OCI-LY7 (cell line): ENCODE measurements around the gene TMEM231. TPM values are rescaled to one million over a fixed set of nuclear protein-coding genes. Genes with fewer than 3 reads are reported as not detected.

Experiments used
- BruUV-seq: library from RNA; stranded (reverse); fragments of 400-500 nt; replicated peaks from 2 replicates; lab custom pipeline; 2021; lab: Mats Ljungman, UMichigan
- CTCF ChIA-PET: fragments of 300-600 bp; sonication (Branson Sonifier 250); formaldehyde crosslinking; loops from one replicate; lab custom pipeline; 2022; ENCODE audit warnings: antibody characterized with exemption; ENCODE audit not compliant: unreplicated experiment; lab: Charles Lee
- POLR2A ChIA-PET: fragments of 300-600 bp; sonication (Branson Sonifier 250); formaldehyde crosslinking; loops from one replicate; lab custom pipeline; 2022; ENCODE audit warnings: antibody characterized with exemption; lab: Charles Lee
- DNase-seq: peaks from one replicate; pipeline ENCODE4 v3.0.0-alpha.2; 2015; ENCODE audit warnings: low spot score
- H2AFZ ChIP-seq: fragments of 200-600 bp; sonication (generic), shearing (Covaris generic); 2 replicates; pipeline ENCODE4 v1.6.1; 2014; ENCODE audit warnings: mild to moderate bottlenecking, antibody characterized with exemption, low read length, moderate library complexity
- H3K27ac ChIP-seq: fragments of 200-600 bp; sonication (generic); 2 replicates; pipeline ENCODE4 v1.5.1; 2014; ENCODE audit warnings: mixed run types, low read depth, mild to moderate bottlenecking, moderate library complexity, low read length, inconsistent platforms; ENCODE audit not compliant: poor library complexity, severe bottlenecking
- H3K36me3 ChIP-seq: fragments of 200-600 bp; sonication (generic); 2 replicates; pipeline ENCODE4 v1.6.1; 2014; ENCODE audit warnings: mild to moderate bottlenecking, antibody characterized with exemption, low read length, moderate library complexity, mixed read lengths; ENCODE audit not compliant: insufficient read depth
- H3K4me1 ChIP-seq: fragments of 200-600 bp; sonication (generic); 2 replicates; pipeline ENCODE4 v1.5.1; 2014; ENCODE audit warnings: mild to moderate bottlenecking, low read length; ENCODE audit not compliant: insufficient read depth, poor library complexity, severe bottlenecking
- H3K4me2 ChIP-seq: fragments of 200-600 bp; sonication (generic); 2 replicates; pipeline ENCODE4 v1.6.1; 2014; ENCODE audit warnings: mild to moderate bottlenecking, low read length
- H3K4me3 ChIP-seq: fragments of 200-600 bp; sonication (generic); 2 replicates; pipeline ENCODE4 v1.5.1; 2014; ENCODE audit warnings: mild to moderate bottlenecking, low read depth, low read length; ENCODE audit not compliant: poor library complexity, severe bottlenecking
- H3K79me2 ChIP-seq: fragments of 200-600 bp; sonication (generic); 2 replicates; pipeline ENCODE4 v1.6.1; 2016; ENCODE audit warnings: low read depth, mild to moderate bottlenecking, low read length, moderate library complexity, mixed read lengths; ENCODE audit not compliant: insufficient read depth
- H3K9me2 ChIP-seq: fragments of 200-600 bp; sonication (generic); 2 replicates; pipeline ENCODE4 v1.6.1; 2016; ENCODE audit warnings: mild to moderate bottlenecking, low read length, mixed read lengths; ENCODE audit not compliant: insufficient read depth
- H3K9me3 ChIP-seq: fragments of 200-600 bp; sonication (generic); 2 replicates; pipeline ENCODE4 v1.6.1; 2014; ENCODE audit warnings: mild to moderate bottlenecking, mixed run types, low read length, mixed read lengths
- H4K20me1 ChIP-seq: fragments of 200-600 bp; sonication (generic); 2 replicates; pipeline ENCODE4 v1.6.1; 2014; ENCODE audit warnings: mild to moderate bottlenecking, antibody characterized with exemption, low read length, moderate library complexity, mixed read lengths; ENCODE audit not compliant: insufficient read depth
- CTCF ChIP-seq: fragments of 200-600 bp; sonication (generic); conservative IDR thresholded peaks from 2 replicates; pipeline ENCODE4 v1.5.1; 2014; ENCODE audit warnings: mild to moderate bottlenecking, antibody characterized with exemption, low read length, moderate library complexity, mixed read lengths
- EZH2phosphoT487 ChIP-seq: fragments of 200-600 bp; sonication (generic); IDR thresholded peaks from 2 replicates; pipeline ENCODE4 v1.6.1; 2018; ENCODE audit warnings: low read depth, borderline replicate concordance, mild to moderate bottlenecking, mixed run types, antibody characterized with exemption, low read length, moderate library complexity, mixed read lengths
- intact Hi-C: fragments of 100-400 bp; cut with micrococcal nuclease; formaldehyde crosslinking; loops from one replicate; pipeline ENCODE4 v1.10.0; 2022; ENCODE audit not compliant: unreplicated experiment
- total RNA-seq, 2 experiments: library from RNA; depleted of rRNA in 1 of 2; stranded (reverse); fragments of >200 nt in 1 of 2; shearing (Covaris generic) in 1 of 2; gene quantifications; 2 replicates each; pipeline ENCODE4 v1.2.3, GENCODE V29; 2014 to 2022

Gene TMEM231
- total RNA-seq, 2 experiments from 2014 or later, result 6.6 to 6.9 TPM

- Histone ChIP-seq H3K79me2 (no peaks in the 10 kb centered on the region), H3K36me3 (peaks cover 78% of the 10 kb centered on the region), H4K20me1 (no peaks in the 10 kb centered on the region), H3K9me3 (peaks cover 9% of the 10 kb centered on the region; the same call in 1 of the 2 replicates), H3K4me1 (peaks cover 9% of the 10 kb centered on the region), H3K4me2 (no peak overlapping the region), H2AFZ (no peak overlapping the region), H3K9me2 (no peaks in the 10 kb centered on the region), H3K4me3 (no peak overlapping the region), H3K27ac (no peak overlapping the region)
- intact Hi-C loops, result no loop called here
- CTCF ChIA-PET, result no interaction called here
- TF ChIP-seq EZH2phosphoT487 (no peak), CTCF (no peak)
- TSS peak; percentile 28 for BruUV-seq
- POLR2A ChIA-PET, result interaction anchor here (0.6 to 0.9 kb wide), 4 partner anchors 16 to 180 kb away, joined by 3 read pairs; no protein-coding TSS in a partner anchor
- DNase-seq, result no peak
Observed at GRCh38 chr16:75599452-75600277, 43.6 kb upstream of the TMEM231 start.

- peak overlapping the region; percentile 33 for H3K4me2 ChIP-seq
Observed at GRCh38 chr16:75593825-75594820, 38.1 kb upstream of the TMEM231 start.

More at GRCh38 chr16:75593825-75594820, 38.1 kb upstream of the TMEM231 start:
- TF ChIP-seq CTCF, result no peak
- TF ChIP-seq EZH2phosphoT487, result no peak
- Histone ChIP-seq H3K27ac (peak overlapping the region; percentile 38), H4K20me1 (no peaks in the 10 kb centered on the region), H3K9me3 (0 out of 2 replicates have a peak, but pooled peaks cover 6% of the 10 kb centered on the region), H3K9me2 (no peaks in the 10 kb centered on the region), H3K36me3 (peaks cover 33% of the 10 kb centered on the region), H3K4me3 (no peak overlapping the region), H3K79me2 (no peaks in the 10 kb centered on the region), H3K4me1 (peaks cover 15% of the 10 kb centered on the region), H2AFZ (peak overlapping the region; percentile 36; the same call in 1 of the 2 replicates)
- ChIA-PET POLR2A (interaction anchor here (0.5 to 0.6 kb wide), 2 partner anchors 21 to 88 kb away, joined by 3 read pairs; no protein-coding TSS in a partner anchor), CTCF (no interaction called here)
- BruUV-seq, result no TSS peak
- peak; percentile 55 for DNase-seq
- intact Hi-C loops, result no loop called here
